Astrocyte of the spinal cord (primary cell): ENCODE results near the gene IL9.

ENCODE experiments used
- DNase-seq: peaks from one replicate; pipeline ENCODE4 v3.0.0; 2011; ENCODE audit warnings: low read depth, low spot score
- H3K4me3 ChIP-seq: 2 replicates; pipeline ENCODE4 v1.5.1; 2011; ENCODE audit warnings: low read depth, mild to moderate bottlenecking, low read length, moderate library complexity
- CTCF ChIP-seq: IDR thresholded peaks from 2 replicates; pipeline ENCODE4 v1.5.1; 2012; ENCODE audit warnings: low read depth, mild to moderate bottlenecking, low read length, inconsistent platforms
- in situ Hi-C: cut with HindIII; loops from 2 replicates; pipeline ENCODE4 v1.10.0; 2017; ENCODE audit warnings: low sequenced_read_pairs

Gene IL9

GRCh38 chr5:135881819-135882218, 13.8 kb downstream of the IL9 start:
- no peak for TF ChIP-seq CTCF
- DNase-seq = no peak
- in situ Hi-C loops = no loop called here
- no peak overlapping the region for H3K4me3 ChIP-seq

DNA sequence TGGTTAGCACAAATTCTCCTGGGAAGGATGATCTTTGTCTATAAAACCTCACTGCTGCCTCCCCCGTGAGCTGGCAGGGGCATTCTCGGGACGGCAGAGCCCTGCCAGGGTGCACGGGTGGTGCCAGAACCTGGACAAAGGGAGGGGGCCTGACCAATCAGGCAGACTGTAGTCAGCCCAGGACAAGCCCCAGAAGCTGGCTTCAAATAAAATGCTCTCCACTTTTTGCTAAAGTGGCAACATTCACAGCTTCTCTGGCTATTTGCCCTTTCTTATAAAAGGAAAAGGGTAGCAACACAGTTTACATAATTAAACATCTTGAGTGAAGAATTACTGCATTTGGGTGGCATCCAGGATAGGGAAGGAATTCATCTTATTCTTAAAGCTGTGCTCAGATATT, 14.4 kb downstream of the IL9 start:
- in situ Hi-C loops = no loop called here
- no peak overlapping the region for H3K4me3 ChIP-seq
- no peak for DNase-seq
- no peak for TF ChIP-seq CTCF

DNA sequence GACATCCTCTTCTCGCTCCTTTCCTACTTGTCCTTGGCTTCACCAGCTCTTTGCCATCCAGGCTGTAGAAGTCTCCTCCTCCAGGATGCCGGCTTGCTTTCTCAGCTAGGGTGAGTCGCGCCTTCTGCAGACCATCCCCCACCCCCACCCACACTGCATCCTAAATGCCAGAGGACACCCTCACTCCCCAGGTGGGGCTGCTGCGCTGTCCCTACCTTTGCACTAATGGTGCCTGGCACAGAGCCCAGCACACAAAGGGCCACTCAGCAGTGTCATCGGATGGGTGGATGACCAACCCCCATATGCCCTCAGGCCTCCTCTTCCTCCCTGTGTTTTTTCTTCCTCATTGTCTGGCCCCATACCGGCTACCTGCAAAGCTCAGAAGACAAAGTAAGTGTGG, 14.8 kb downstream of the IL9 start:
- H3K4me3 ChIP-seq = no peak overlapping the region
- no peak for TF ChIP-seq CTCF
- in situ Hi-C loops = no loop called here
- no peak for DNase-seq

DNA sequence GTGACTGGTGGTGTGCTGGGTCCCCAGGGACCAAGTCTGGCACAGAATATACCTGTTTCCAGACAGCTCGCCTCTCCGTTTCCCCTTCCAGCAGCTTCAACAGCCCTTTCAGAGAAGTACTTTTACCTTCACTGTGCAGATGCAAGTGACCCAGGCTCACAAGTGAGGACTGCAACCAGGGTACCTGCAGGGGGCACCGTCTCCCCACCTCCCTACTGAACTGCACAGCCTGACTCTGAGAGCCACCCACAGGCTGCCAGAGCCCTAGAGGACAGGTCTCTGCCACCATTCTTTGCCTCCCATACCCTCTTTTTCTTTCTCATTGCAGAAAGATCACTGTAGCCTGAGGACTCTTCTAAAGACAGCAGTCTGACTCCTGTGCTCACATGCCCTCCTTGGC, 15.4 kb downstream of the IL9 start:
- TF ChIP-seq CTCF = peak; percentile 39
- no peak overlapping the region for H3K4me3 ChIP-seq
- in situ Hi-C loops = no loop called here
- no peak for DNase-seq

- H3K4me3 ChIP-seq = no peak overlapping the region
- in situ Hi-C loops = no loop called here
- DNase-seq = no peak
- TF ChIP-seq CTCF = no peak
These were observed 16.1 kb downstream of the IL9 start for GRCh38 chr5:135879591-135879990.

GRCh38 chr5:135878156-135878620, 17.5 kb downstream of the IL9 start:
- TF ChIP-seq CTCF = no peak
- no peak overlapping the region for H3K4me3 ChIP-seq
- in situ Hi-C loops = no loop called here
- no peak for DNase-seq
